Caco-2 (cell line): ENCODE results near the gene MIEF2. TPM values are rescaled to one million over a fixed set of nuclear protein-coding genes. Genes with fewer than 3 reads are reported as not detected.
A peak's percentile ranks its signal among the peaks of the same experiment; 100 is the strongest.

Source experiments
- BruUV-seq: library from RNA; stranded (reverse); fragments of 400-500 nt; replicated peaks from 2 replicates; lab custom pipeline; 2021; lab: Mats Ljungman, UMichigan
- CTCF ChIA-PET: fragments of 300-600 bp; sonication (Branson Sonifier 250); formaldehyde crosslinking; loops from one replicate; lab custom pipeline; 2022; ENCODE audit warnings: antibody characterized with exemption; lab: Charles Lee
- POLR2A ChIA-PET: fragments of 300-600 bp; sonication (Branson Sonifier 250); formaldehyde crosslinking; loops from one replicate; lab custom pipeline; 2022; ENCODE audit warnings: antibody characterized with exemption; lab: Charles Lee
- DNase-seq, 2 experiments: peaks; one replicate each; pipeline versions ENCODE4 v3.0.0 to v3.0.0-alpha.2; 2020 to 2022
- H3K27me3 ChIP-seq: replicated peaks from 2 replicates; pipeline ENCODE4 v1.6.0; 2011; ENCODE audit warnings: low read length; ENCODE audit not compliant: control insufficient read depth, insufficient read depth
- H3K36me3 ChIP-seq: 2 replicates; pipeline ENCODE4 v1.5.1; 2011; ENCODE audit warnings: low read length; ENCODE audit not compliant: control insufficient read depth, insufficient read depth
- H3K4me1 ChIP-seq: fragments of 250-450 bp; sonication (Bioruptor Pico); 2 replicates; pipeline ENCODE4 v1.5.1; 2020; ENCODE audit warnings: mild to moderate bottlenecking
- H3K4me3 ChIP-seq: 2 replicates; pipeline ENCODE4 v1.5.1; 2011; ENCODE audit warnings: low read depth, mild to moderate bottlenecking, control low read depth, low read length
- H3K9me3 ChIP-seq: fragments of 250-450 bp; sonication (Bioruptor Pico); 2 replicates; pipeline ENCODE4 v1.5.1; 2020; ENCODE audit warnings: mild to moderate bottlenecking, moderate library complexity
- H3K27ac Mint-ChIP-seq: one replicate; pipeline ENCODE4 v1.8.0; 2022; ENCODE audit warnings: mixed read lengths; ENCODE audit not compliant: unreplicated experiment
- H3K27me3 Mint-ChIP-seq: one replicate; pipeline ENCODE4 v1.8.0; 2022; ENCODE audit warnings: mixed read lengths; ENCODE audit not compliant: insufficient read depth, unreplicated experiment
- H3K36me3 Mint-ChIP-seq: one replicate; pipeline ENCODE4 v1.8.0; 2022; ENCODE audit warnings: mild to moderate bottlenecking, mixed read lengths; ENCODE audit not compliant: insufficient read depth, unreplicated experiment
- H3K4me1 Mint-ChIP-seq: one replicate; pipeline ENCODE4 v1.8.0; 2022; ENCODE audit warnings: low read depth, mixed read lengths; ENCODE audit not compliant: unreplicated experiment
- H3K4me3 Mint-ChIP-seq: one replicate; pipeline ENCODE4 v1.8.0; 2022; ENCODE audit warnings: mild to moderate bottlenecking, moderate library complexity, mixed read lengths; ENCODE audit not compliant: unreplicated experiment
- H3K9me3 Mint-ChIP-seq: one replicate; pipeline ENCODE4 v1.8.0; 2022; ENCODE audit warnings: mixed read lengths; ENCODE audit not compliant: unreplicated experiment
- intact Hi-C: fragments of 100-400 bp; cut with micrococcal nuclease; formaldehyde crosslinking; loops from one replicate; pipeline ENCODE4 v1.10.0; 2022; ENCODE audit not compliant: unreplicated experiment
- total RNA-seq: library from RNA; stranded (reverse); gene quantifications from 2 replicates; pipeline ENCODE4 v1.2.3, GENCODE V29; 2022
- TF ChIP-seq, protein P1 (sequence below), 2 experiments: fragments of 200-600 bp in 1 of 2; IDR thresholded peaks; 1 replicate in 1 of 2; 2 replicates in 1 of 2; pipeline versions ENCODE4 v1.5.1 to v1.8.0; 2011 to 2022; ENCODE audit warnings: antibody characterized with exemption in 1 of 2, control low read depth in 1 of 2, inconsistent platforms in 1 of 2, low read depth in 1 of 2, low read length in 1 of 2, mild to moderate bottlenecking in 1 of 2, moderate library complexity in 1 of 2; ENCODE audit not compliant: insufficient read depth in 1 of 2, severe bottlenecking in 1 of 2, unreplicated experiment in 1 of 2

The MIEF2 gene
- total RNA-seq, 1 experiment from 2014 or later, result 22.3 TPM

DNA sequence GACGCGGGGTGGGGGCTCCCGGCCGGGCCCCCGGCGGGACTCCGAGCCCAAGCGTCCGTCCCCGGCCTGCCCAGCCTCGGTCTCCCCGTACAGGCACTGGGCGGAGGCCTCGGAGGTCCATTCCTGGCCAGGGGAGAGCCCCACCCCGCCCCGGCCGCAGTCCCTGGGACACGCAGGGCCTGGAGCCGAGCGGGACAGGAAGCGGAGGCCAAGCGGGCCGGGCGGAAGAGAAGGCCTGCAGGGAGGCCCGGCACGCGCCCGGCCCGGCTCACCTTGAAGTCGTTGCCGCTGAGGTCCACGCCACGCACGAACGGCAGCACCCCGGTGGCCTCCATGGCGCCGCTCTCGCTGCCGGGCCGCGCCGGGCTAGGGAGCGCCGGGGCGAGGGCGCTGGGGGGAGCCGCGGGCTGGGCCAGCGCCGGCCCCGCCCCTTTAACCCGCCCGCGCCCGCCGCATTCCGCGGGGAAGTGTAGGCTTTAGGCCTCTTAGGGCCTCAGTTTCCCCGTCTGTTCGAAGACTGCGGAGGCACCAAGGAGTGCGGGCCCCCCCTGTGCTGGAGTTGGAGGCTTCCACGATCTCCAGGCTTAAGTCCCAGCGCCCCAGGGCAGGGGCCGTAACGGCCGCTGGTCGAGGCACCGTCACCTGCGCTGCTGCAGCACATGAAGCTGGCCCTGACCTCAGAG is 2.0 kb upstream of the MIEF2 start, which contains the start of gene FLII:
Gene FLII, minus strand, starts transcription at position 383 of the 683 bp plus-strand sequence. Its CDS starts 48 bp downstream, at position 335.
- Mint-ChIP-seq H3K9me3 (no peaks in the 10 kb centered on the region), H3K4me1 (peaks cover 4% of the 10 kb centered on the region), H3K4me3 (peak within 1 kb of the TSS; percentile 95), H3K27ac (peak within 1 kb of the TSS; percentile 96), H3K27me3 (no peaks in the 10 kb centered on the region), H3K36me3 (peaks cover 52% of the 10 kb centered on the region)
- H3K36me3 ChIP-seq, result peaks cover 3% of the 10 kb centered on the region
- no peaks in the 10 kb centered on the region for H3K9me3 ChIP-seq
- intact Hi-C loops, result loop anchor here (1.0 to 5.0 kb wide), 2 partner anchors 10 to 76 kb away; partner anchors contain the start of gene ALKBH5
- ChIA-PET POLR2A (interaction anchor here (0.6 to 0.8 kb wide), 2 partner anchors 9 to 56 kb away, joined by 3 to 4 read pairs; partner anchors contain the start of gene TOP3A), CTCF (interaction anchor here (0.5 kb wide), 1 partner anchor 286 kb away, joined by 3 read pairs; the partner anchor contains the start of gene TOM1L2)
- no TSS peak for BruUV-seq
- H3K4me1 ChIP-seq, result peaks cover 31% of the 10 kb centered on the region
- peak; percentile 69 to 74 for DNase-seq
- TF ChIP-seq, protein P1, sequence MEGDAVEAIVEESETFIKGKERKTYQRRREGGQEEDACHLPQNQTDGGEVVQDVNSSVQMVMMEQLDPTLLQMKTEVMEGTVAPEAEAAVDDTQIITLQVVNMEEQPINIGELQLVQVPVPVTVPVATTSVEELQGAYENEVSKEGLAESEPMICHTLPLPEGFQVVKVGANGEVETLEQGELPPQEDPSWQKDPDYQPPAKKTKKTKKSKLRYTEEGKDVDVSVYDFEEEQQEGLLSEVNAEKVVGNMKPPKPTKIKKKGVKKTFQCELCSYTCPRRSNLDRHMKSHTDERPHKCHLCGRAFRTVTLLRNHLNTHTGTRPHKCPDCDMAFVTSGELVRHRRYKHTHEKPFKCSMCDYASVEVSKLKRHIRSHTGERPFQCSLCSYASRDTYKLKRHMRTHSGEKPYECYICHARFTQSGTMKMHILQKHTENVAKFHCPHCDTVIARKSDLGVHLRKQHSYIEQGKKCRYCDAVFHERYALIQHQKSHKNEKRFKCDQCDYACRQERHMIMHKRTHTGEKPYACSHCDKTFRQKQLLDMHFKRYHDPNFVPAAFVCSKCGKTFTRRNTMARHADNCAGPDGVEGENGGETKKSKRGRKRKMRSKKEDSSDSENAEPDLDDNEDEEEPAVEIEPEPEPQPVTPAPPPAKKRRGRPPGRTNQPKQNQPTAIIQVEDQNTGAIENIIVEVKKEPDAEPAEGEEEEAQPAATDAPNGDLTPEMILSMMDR (IDR thresholded peaks at IDR 0.05; ENCODE audit: insufficient read depth in 1 of 2, low read depth in 1 of 2, low read length in 1 of 2, severe bottlenecking in 1 of 2, unreplicated experiment in 1 of 2), result no peak
- no peaks in the 10 kb centered on the region for H3K27me3 ChIP-seq
- peak within 1 kb of the TSS; percentile 91 for H3K4me3 ChIP-seq

DNA sequence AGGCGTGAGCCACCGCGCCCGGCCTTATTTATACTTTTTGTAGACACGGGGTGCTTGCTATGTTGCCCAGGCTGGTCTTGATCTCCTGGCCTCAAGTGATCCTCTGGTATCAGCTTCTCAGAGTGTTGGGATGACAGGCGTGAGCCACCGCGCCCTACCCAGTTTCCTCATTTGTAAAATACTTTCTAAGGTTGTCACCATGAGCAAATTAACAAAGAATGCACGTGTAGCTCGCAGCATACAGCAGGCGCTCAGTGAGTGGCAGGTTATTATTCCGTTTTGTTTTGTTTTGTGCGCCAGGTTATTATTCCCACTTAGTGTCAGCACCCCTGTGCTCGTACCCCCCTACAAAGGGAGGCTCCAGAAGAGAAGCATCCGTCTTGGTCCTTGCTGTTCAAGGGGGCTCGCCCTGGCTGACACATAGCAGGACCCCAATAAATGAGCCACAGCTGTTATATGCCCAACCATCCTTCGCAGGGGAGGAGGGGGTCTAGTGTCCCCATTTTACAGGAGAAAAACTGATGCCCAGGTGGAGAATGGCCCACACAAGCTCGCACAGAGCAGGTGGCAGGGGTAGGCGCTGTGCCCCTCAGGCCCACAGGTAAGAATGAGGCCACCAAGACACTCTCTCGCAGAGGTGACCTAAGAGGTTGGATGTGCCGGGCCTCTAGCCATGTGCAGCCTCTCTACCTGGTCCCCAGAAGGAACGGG is 686 bp upstream of the MIEF2 start:
- CTCF ChIA-PET, result no interaction called here
- Mint-ChIP-seq H3K4me1 (peaks cover 4% of the 10 kb centered on the region), H3K27ac (peak overlapping the region; percentile 96), H3K36me3 (peaks cover 40% of the 10 kb centered on the region), H3K27me3 (no peaks in the 10 kb centered on the region), H3K9me3 (no peaks in the 10 kb centered on the region), H3K4me3 (peak overlapping the region; percentile 80)
- POLR2A ChIA-PET, result no interaction called here
- Histone ChIP-seq H3K4me3 (peak overlapping the region; percentile 87), H3K9me3 (no peaks in the 10 kb centered on the region), H3K27me3 (no peaks in the 10 kb centered on the region), H3K4me1 (peaks cover 31% of the 10 kb centered on the region), H3K36me3 (peaks cover 1% of the 10 kb centered on the region; the same call in 1 of the 2 replicates)
- BruUV-seq, result no TSS peak
- TF ChIP-seq, protein P1 (IDR thresholded peaks at IDR 0.05; ENCODE audit: insufficient read depth in 1 of 2, low read depth in 1 of 2, low read length in 1 of 2, severe bottlenecking in 1 of 2, unreplicated experiment in 1 of 2), result no peak
- peak; percentile 45 to 73 for DNase-seq
- intact Hi-C loops, result loop anchor here (1.0 to 5.0 kb wide), 2 partner anchors 56 to 77 kb away; partner anchors contain the start of genes ALKBH5 and SMCR8

DNA sequence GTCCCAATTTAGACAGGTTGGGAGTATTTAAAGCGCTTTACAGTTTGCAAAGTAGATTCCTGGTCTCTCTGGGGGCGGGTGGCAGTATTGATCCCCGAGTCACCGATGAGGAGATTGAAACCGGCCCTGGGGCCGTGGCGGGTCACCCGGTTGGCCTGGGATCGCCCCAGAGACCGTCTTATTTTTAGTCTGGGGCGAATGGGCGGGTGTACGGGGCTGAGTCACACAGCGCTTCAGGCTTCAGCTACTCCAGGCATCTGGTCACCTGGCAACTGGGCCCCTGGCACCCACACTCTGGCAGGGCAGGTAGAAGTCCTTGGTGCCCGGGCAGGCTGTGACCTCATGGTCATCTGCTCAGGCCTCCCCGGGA is 669 bp downstream of the MIEF2 start:
- intact Hi-C loops, result no loop called here
- H3K4me3 ChIP-seq, result peak overlapping the region; percentile 87
- H3K9me3 ChIP-seq, result no peaks in the 10 kb centered on the region
- BruUV-seq, result no TSS peak
- no peaks in the 10 kb centered on the region for H3K9me3 Mint-ChIP-seq
- no peaks in the 10 kb centered on the region for H3K27me3 Mint-ChIP-seq
- no peaks in the 10 kb centered on the region for H3K27me3 ChIP-seq
- H3K36me3 ChIP-seq, result no peaks in the 10 kb centered on the region
- peaks cover 31% of the 10 kb centered on the region for H3K4me1 ChIP-seq
- peak in 1 of 2 experiments; percentile 52 for DNase-seq
- peaks cover 40% of the 10 kb centered on the region for H3K36me3 Mint-ChIP-seq
- H3K4me1 Mint-ChIP-seq, result peaks cover 4% of the 10 kb centered on the region
- TF ChIP-seq, protein P1 (IDR thresholded peaks at IDR 0.05; ENCODE audit: insufficient read depth in 1 of 2, low read depth in 1 of 2, low read length in 1 of 2, severe bottlenecking in 1 of 2, unreplicated experiment in 1 of 2), result no peak
- ChIA-PET POLR2A (interaction anchor here (0.6 to 1.3 kb wide), 3 partner anchors 8 to 53 kb away, joined by 3 to 5 read pairs (median 3); partner anchors contain the start of gene TOP3A), CTCF (interaction anchor here (0.5 kb wide), 1 partner anchor 22 kb away, joined by 9 read pairs; no protein-coding TSS in a partner anchor)
- peak overlapping the region; percentile 96 for H3K27ac Mint-ChIP-seq
- H3K4me3 Mint-ChIP-seq, result peak overlapping the region; percentile 80
